Right lobe of liver (tissue), 6 donors: ENCODE measurements around the gene NANOGP8. TPM values are rescaled to one million over a fixed set of nuclear protein-coding genes. Genes with fewer than 3 reads are reported as not detected.
"Not testable (repeated sequence)": the region's sequence is repeated elsewhere in the genome, so short reads cannot be mapped to it uniquely, and the experiment has no call there.

Source experiments
- ATAC-seq, 4 donors: fragments of 200-7000 bp; cut with Tn5 transposase; one replicate each; pipeline ENCODE4 v1.9.1; 2020; ENCODE audit warnings: mild to moderate bottlenecking in 4 of 4, moderate library complexity in 4 of 4
- DNase-seq, 3 donors: peaks; one replicate each; pipeline ENCODE4 v3.0.0-alpha.2; 2020
- H3K27ac ChIP-seq, 3 donors: fragments of 200-600 bp; one replicate each; pipeline ENCODE4 v1.8.0; 2022
- H3K27me3 ChIP-seq, 2 donors: fragments of 200-600 bp; one replicate each; pipeline ENCODE4 v1.8.0; 2022
- H3K36me3 ChIP-seq, 4 donors: fragments of 200-600 bp; sonication (generic) in 1 of 4; one replicate each; pipeline versions ENCODE4 v1.5.1 to v1.8.0; 2017 to 2022; ENCODE audit warnings: control low read depth in 1 of 4
- H3K4me1 ChIP-seq, 4 donors: fragments of 200-600 bp; sonication (generic) in 1 of 4; one replicate each; pipeline versions ENCODE4 v1.5.1 to v1.8.0; 2017 to 2022; ENCODE audit warnings: control low read depth in 1 of 4
- H3K4me3 ChIP-seq, 3 donors: fragments of 200-600 bp; one replicate each; pipeline ENCODE4 v1.8.0; 2022
- H3K9me3 ChIP-seq, 4 donors: fragments of 200-600 bp; sonication (generic) in 1 of 4; one replicate each; pipeline versions ENCODE4 v1.5.1 to v1.8.0; 2017 to 2022; ENCODE audit warnings: control low read depth in 1 of 4
- POLR2A ChIP-seq: fragments of 450-650 bp; IDR thresholded peaks from one replicate; pipeline ENCODE4 v1.6.1; 2017; ENCODE audit warnings: antibody characterized with exemption, mild to moderate bottlenecking
- WGBS: methylation state at CpG from one replicate; pipeline ENCODE4 v1.1.6; 2018; ENCODE audit warnings: low coverage, low lambda C conversion rate; ENCODE audit not compliant: insufficient coverage; ENCODE audit errors: missing lambda C conversion rate; 5-methylcytosine and 5-hydroxymethylcytosine counted together
- intact Hi-C, 2 donors: fragments of 100-400 bp; cut with DNase I; formaldehyde crosslinking; loops; one replicate each; pipeline versions ENCODE4 v1.11.2 to v1.14.1; 2022
- long read RNA-seq: library from polyadenylated mRNA; unstranded; transcript quantifications from one replicate; pipeline ENCODE4 v2.0.0, GENCODE V29; 2019
- total RNA-seq, 6 experiments: library from RNA; depleted of rRNA in 2 of 6; stranded (reverse); fragments of >200 nt in 2 of 6; fragmentation: NEBNext Ultra II Directional in 3 of 6; extraction: Animal tissue kit (Norgen Biotek cat#: 25700) in 3 of 6; gene quantifications; one replicate each; pipeline versions ENCODE4 v1.1.0 to v1.2.4, GENCODE V29; 2016 to 2023
- TF ChIP-seq, protein P1 (sequence below), 4 donors: fragments of 200-600 bp in 3 of 4; fragments of 450-650 bp in 1 of 4; IDR thresholded peaks; one replicate each; pipeline versions ENCODE4 v1.5.1 to v1.8.0; 2016 to 2022; ENCODE audit warnings: antibody characterized with exemption in 4 of 4, mild to moderate bottlenecking in 2 of 4
- donor health status: DM: no; HTN: yes; CAD: no.
- donor health status: DM: no; HTN: no; CAD: no.
- donor health status: DM: no; HTN: no; CAD: no.
- donor health status: DM: no; HTN: yes; CAD: no.
- donor health status: DM: no; HTN: yes; CAD: no.

NANOGP8 gene, protein sequence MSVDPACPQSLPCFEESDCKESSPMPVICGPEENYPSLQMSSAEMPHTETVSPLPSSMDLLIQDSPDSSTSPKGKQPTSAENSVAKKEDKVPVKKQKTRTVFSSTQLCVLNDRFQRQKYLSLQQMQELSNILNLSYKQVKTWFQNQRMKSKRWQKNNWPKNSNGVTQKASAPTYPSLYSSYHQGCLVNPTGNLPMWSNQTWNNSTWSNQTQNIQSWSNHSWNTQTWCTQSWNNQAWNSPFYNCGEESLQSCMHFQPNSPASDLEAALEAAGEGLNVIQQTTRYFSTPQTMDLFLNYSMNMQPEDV
- under 1 TPM in 2 of 6 experiments, not detected in 4; 0.31 to 0.62 TPM for total RNA-seq
- long read RNA-seq, result 0 reads

DNA sequence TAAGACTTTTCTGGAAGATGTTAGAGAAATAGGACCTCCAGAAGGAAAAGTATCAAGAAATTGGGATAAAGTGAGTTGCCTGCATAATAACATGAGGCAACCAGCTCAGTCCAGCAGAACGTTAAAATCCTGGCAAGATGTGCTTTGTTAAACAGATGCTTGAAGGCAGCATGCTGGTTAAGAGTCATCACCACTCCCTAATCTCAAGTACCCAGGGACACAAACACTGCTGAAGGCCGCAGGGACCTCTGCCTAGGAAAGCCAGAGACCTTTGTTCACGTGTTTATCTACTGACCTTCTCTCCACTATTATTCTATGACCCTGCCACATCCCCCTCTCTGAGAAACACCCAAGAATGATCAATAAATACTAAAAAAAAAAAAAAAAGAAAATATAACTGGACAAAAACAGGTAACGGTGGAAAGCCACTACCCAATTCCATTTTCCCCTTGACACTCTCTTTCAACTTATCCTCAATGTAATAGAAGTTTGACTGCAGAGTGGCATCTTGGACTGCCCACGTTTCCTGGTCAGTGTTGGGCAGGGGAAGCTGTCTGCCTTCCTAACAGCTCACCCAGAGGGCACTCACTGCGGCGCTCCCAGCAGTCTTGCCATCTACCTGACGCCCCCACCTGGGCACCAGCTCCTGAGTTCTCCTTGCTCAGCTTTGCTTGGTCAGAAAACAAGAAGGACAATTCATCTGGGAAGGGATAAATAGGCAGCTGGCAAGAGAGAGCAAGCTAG lies at the start of gene NANOGP8:
NANOGP8 (minus strand) TSS at position 120 of the 744 bp plus-strand sequence. CDS start 185 bp downstream, outside the sequence.
- H3K36me3 ChIP-seq, intact Hi-C loops, H3K27me3 ChIP-seq, DNase-seq, H3K27ac ChIP-seq, H3K4me3 ChIP-seq, H3K9me3 ChIP-seq: not testable (repeated sequence)
- ATAC-seq, result peak in 2 of 4 donors; percentile 22 to 55
- H3K4me1 ChIP-seq, result peaks cover 0 to 20% (median 0%) of the 10 kb centered on the region in 4 donors
- WGBS, result 61% methylated on average over 7 of the region's 8 CpGs

DNA sequence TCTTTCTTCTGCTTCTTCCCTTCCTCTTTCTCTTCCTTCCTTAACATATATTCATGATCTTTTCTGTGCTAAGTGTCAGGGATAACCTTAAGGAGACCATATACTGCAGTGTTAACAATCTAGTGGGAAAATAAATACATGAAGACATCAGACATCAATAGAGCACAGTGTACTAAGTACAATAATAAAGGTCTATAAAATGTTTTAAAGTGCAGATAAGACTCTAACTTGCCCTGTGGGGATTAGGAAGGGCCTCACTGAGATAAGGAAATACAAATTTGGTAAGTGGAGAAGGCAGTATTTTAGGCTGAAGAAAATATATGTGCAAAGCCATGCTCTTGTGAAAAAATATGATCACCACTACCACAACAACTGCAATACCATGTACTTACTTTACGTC lies 49.2 kb upstream of the NANOGP8 start:
- no peaks in the 10 kb centered on the region for H3K4me1 ChIP-seq
- no peak for TF ChIP-seq POLR2A
- TF ChIP-seq, protein P1, sequence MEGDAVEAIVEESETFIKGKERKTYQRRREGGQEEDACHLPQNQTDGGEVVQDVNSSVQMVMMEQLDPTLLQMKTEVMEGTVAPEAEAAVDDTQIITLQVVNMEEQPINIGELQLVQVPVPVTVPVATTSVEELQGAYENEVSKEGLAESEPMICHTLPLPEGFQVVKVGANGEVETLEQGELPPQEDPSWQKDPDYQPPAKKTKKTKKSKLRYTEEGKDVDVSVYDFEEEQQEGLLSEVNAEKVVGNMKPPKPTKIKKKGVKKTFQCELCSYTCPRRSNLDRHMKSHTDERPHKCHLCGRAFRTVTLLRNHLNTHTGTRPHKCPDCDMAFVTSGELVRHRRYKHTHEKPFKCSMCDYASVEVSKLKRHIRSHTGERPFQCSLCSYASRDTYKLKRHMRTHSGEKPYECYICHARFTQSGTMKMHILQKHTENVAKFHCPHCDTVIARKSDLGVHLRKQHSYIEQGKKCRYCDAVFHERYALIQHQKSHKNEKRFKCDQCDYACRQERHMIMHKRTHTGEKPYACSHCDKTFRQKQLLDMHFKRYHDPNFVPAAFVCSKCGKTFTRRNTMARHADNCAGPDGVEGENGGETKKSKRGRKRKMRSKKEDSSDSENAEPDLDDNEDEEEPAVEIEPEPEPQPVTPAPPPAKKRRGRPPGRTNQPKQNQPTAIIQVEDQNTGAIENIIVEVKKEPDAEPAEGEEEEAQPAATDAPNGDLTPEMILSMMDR (IDR thresholded peaks at IDR 0.05), result no peak
- intact Hi-C loops, result no loop called here
- H3K36me3 ChIP-seq, result no peaks in the 10 kb centered on the region
- no peaks in the 10 kb centered on the region for H3K9me3 ChIP-seq
- WGBS, result 100% methylated on average over 1 of the region's 1 CpG
- no peak overlapping the region for H3K27ac ChIP-seq
- DNase-seq (no peak), ATAC-seq (no peak)
- no peak overlapping the region for H3K4me3 ChIP-seq
- no peaks in the 10 kb centered on the region for H3K27me3 ChIP-seq

DNA sequence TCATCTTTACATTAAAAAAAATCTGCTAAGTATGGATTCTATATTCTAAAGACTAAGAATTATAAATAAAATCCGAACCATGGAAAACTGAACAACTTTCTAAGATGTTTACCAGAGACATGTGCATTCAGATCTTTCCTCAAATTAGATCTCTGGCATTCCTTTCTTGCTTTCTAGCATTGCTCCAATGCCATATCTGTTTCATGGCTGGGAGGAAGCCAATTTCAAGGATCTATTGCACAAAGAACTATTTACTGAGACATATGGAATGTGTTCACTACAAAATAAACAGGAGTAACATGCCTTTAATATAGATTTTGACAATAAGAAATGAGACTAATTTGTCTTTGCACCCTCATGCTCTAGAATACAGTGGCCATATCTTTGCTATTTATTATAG lies 45.1 kb upstream of the NANOGP8 start:
- ATAC-seq (no peak), DNase-seq (no peak)
- Histone ChIP-seq H3K4me1 (no peaks in the 10 kb centered on the region), H3K27ac (no peak overlapping the region), H3K9me3 (no peaks in the 10 kb centered on the region), H3K36me3 (no peaks in the 10 kb centered on the region), H3K27me3 (no peaks in the 10 kb centered on the region), H3K4me3 (no peak overlapping the region)
- intact Hi-C loops, result no loop called here
- TF ChIP-seq POLR2A, result no peak
- TF ChIP-seq, protein P1 (IDR thresholded peaks at IDR 0.05), result no peak
- whole genome bisulfite sequencing, result 67% methylated on average over 1 of the region's 1 CpG

DNA sequence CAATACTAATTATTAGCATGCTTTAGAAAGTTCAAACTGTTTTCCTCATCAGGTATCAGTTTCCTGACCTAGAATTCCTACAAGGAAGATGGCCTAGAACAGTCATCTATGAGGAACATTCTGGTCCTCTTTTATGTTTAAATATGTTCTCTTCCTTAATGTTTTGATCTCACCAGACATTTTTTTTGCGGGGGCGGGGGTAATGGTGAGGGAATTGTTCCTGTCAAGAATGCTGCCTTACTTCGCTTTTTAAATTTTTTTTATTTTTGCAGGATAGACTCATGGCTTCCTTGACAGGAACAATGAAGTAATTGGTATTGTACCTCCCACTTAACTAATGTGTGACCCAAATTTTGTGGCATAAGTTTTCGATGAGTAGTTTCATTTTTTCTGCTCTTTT lies 44.3 kb upstream of the NANOGP8 start:
- DNase-seq (no peak), ATAC-seq (no peak)
- intact Hi-C loops, result no loop called here
- Histone ChIP-seq H3K27ac (no peak overlapping the region), H3K36me3 (no peaks in the 10 kb centered on the region), H3K4me3 (no peak overlapping the region), H3K9me3 (no peaks in the 10 kb centered on the region), H3K27me3 (no peaks in the 10 kb centered on the region), H3K4me1 (no peaks in the 10 kb centered on the region)
- WGBS, result 79% methylated on average over 4 of the region's 4 CpGs
- TF ChIP-seq, protein P1 (IDR thresholded peaks at IDR 0.05), result no peak
- TF ChIP-seq POLR2A, result no peak

DNA sequence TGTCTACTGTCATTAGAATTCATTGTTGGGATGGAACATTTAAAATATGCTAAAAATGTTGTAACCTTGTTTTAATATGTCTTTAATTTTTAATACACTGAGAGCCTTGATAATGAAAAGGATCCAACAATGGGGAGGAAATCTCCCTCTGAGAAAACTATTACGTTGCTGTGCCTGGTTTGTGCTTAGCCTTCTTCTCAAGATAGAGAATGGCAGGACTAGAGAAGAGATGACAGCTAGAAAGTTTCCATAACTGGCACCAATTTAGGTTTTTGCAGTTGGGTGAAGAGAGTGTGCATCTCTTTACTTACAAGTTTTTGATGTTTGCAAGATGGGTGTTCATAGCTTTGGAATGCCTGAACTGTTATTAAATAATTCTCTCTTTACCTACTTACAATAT lies 42.6 kb upstream of the NANOGP8 start:
- Histone ChIP-seq H3K27me3 (no peaks in the 10 kb centered on the region), H3K4me3 (no peak overlapping the region), H3K27ac (no peak overlapping the region), H3K4me1 (no peaks in the 10 kb centered on the region), H3K9me3 (no peaks in the 10 kb centered on the region), H3K36me3 (no peaks in the 10 kb centered on the region)
- 83% methylated on average over 1 of the region's 1 CpG for WGBS
- TF ChIP-seq, protein P1 (IDR thresholded peaks at IDR 0.05), result no peak
- TF ChIP-seq POLR2A, result no peak
- ATAC-seq (no peak), DNase-seq (no peak)
- intact Hi-C loops, result no loop called here
